Thyroid gland (tissue), 4 donors: Measurements from ENCODE around the gene KRT78. TPM values are rescaled to one million over a fixed set of nuclear protein-coding genes. Genes with fewer than 3 reads are reported as not detected.

ENCODE experiments used
- DNase-seq, 2 donors: peaks; one replicate each; pipeline ENCODE4 v3.0.0-alpha.2; 2019
- H3K27ac ChIP-seq, 3 donors: fragments of 200-600 bp; sonication (generic); 1 replicate in 2 of 3; 2 replicates in 1 of 3; pipeline ENCODE4 v1.5.1; 2016 to 2019; ENCODE audit warnings: mild to moderate bottlenecking in 1 of 3, moderate library complexity in 1 of 3
- H3K27me3 ChIP-seq: fragments of 200-600 bp; sonication (generic); one replicate; pipeline ENCODE4 v1.5.1; 2019
- H3K36me3 ChIP-seq, 2 donors: fragments of 200-600 bp; sonication (generic); one replicate each; pipeline ENCODE4 v1.5.1; 2016 to 2019
- H3K4me1 ChIP-seq, 2 donors: fragments of 200-600 bp; sonication (generic); one replicate each; pipeline ENCODE4 v1.5.1; 2017 to 2019
- H3K4me3 ChIP-seq, 3 donors: fragments of 200-600 bp; sonication (generic); replicated peaks in 1 of 3; 1 replicate in 2 of 3; 2 replicates in 1 of 3; pipeline ENCODE4 v1.5.1; 2016; ENCODE audit warnings: mild to moderate bottlenecking in 1 of 3
- H3K9me3 ChIP-seq: fragments of 200-600 bp; sonication (generic); one replicate; pipeline ENCODE4 v1.5.1; 2017
- CTCF ChIP-seq, 6 experiments: fragments of 200-600 bp in 3 of 6; fragments of 450-650 bp in 3 of 6; sonication (generic) in 3 of 6; IDR thresholded peaks; one replicate each; pipeline ENCODE4 v1.5.1; 2016 to 2019; ENCODE audit warnings: antibody characterized with exemption in 6 of 6, mild to moderate bottlenecking in 2 of 6, inconsistent platforms in 1 of 6, moderate library complexity in 1 of 6
- POLR2A ChIP-seq, 2 donors: fragments of 450-650 bp; IDR thresholded peaks; one replicate each; pipeline ENCODE4 v1.6.1; 2017; ENCODE audit warnings: antibody characterized with exemption in 2 of 2, mild to moderate bottlenecking in 2 of 2, moderate library complexity in 1 of 2
- WGBS, 2 donors: methylation state at CpG; one replicate each; pipeline ENCODE4 v1.1.5; 2017; 5-methylcytosine and 5-hydroxymethylcytosine counted together
- intact Hi-C: fragments of 100-400 bp; cut with DNase I; formaldehyde crosslinking; loops from one replicate; pipeline ENCODE4 v1.15.1; 2023
- total RNA-seq, 4 donors: library from RNA; depleted of rRNA; stranded (reverse); fragments of >200 nt; gene quantifications; one replicate each; pipeline ENCODE4 v1.2.3, GENCODE V29; 2016

The KRT78 gene
- total RNA-seq, 4 donors from 2014 or later, result 0.40 TPM; not detected in 3

GRCh38 chr12:52810554-52810953 is 38.2 kb downstream of the KRT78 start:
- DNase-seq, result no peak
- H3K4me1 ChIP-seq, result peaks cover 7 to 11% of the 10 kb centered on the region in 2 donors
- no peak overlapping the region for H3K27ac ChIP-seq
- H3K36me3 ChIP-seq, result no peaks in the 10 kb centered on the region
- 73 to 75% methylated on average over 5 of the region's 5 CpGs for whole genome bisulfite sequencing, 2 donors
- no peak for TF ChIP-seq CTCF (IDR thresholded peaks at IDR 0.05)
- no peak for TF ChIP-seq POLR2A (IDR thresholded peaks at IDR 0.05)
- H3K27me3 ChIP-seq, result no peaks in the 10 kb centered on the region
- H3K9me3 ChIP-seq, result no peaks in the 10 kb centered on the region
- intact Hi-C loops, result no loop called here
- H3K4me3 ChIP-seq, result no peak overlapping the region

GRCh38 chr12:52809166-52809565 is 39.6 kb downstream of the KRT78 start:
- peaks cover 5 to 14% of the 10 kb centered on the region in 2 donors for H3K4me1 ChIP-seq
- 83 to 84% methylated on average over 7 of the region's 7 CpGs for WGBS, 2 donors
- no peak for DNase-seq
- intact Hi-C loops, result no loop called here
- H3K9me3 ChIP-seq, result no peaks in the 10 kb centered on the region
- no peaks in the 10 kb centered on the region for H3K27me3 ChIP-seq
- H3K36me3 ChIP-seq, result no peaks in the 10 kb centered on the region
- no peak overlapping the region for H3K27ac ChIP-seq
- no peak overlapping the region for H3K4me3 ChIP-seq
- TF ChIP-seq POLR2A (IDR thresholded peaks at IDR 0.05), result no peak
- TF ChIP-seq CTCF (IDR thresholded peaks at IDR 0.05), result no peak

- Histone ChIP-seq H3K4me1 (peaks cover 4 to 12% of the 10 kb centered on the region in 2 donors), H3K4me3 (no peak overlapping the region), H3K9me3 (no peaks in the 10 kb centered on the region), H3K27ac (no peak overlapping the region), H3K27me3 (no peaks in the 10 kb centered on the region), H3K36me3 (no peaks in the 10 kb centered on the region)
- intact Hi-C loops, result no loop called here
- no peak for DNase-seq
- no peak for TF ChIP-seq CTCF (IDR thresholded peaks at IDR 0.05)
- no peak for TF ChIP-seq POLR2A (IDR thresholded peaks at IDR 0.05)
- 89 to 95% methylated on average over 7 to 8 of the region's 8 CpGs for WGBS, 2 donors
These were observed 40.1 kb downstream of the KRT78 start for GRCh38 chr12:52808573-52809160.

- Histone ChIP-seq H3K4me1 (peaks cover 4 to 12% of the 10 kb centered on the region in 2 donors), H3K27ac (no peak overlapping the region), H3K27me3 (no peaks in the 10 kb centered on the region), H3K36me3 (no peaks in the 10 kb centered on the region), H3K4me3 (no peak overlapping the region), H3K9me3 (no peaks in the 10 kb centered on the region)
- WGBS, 2 donors, result 84 to 93% methylated on average over 16 of the region's 16 CpGs
- no peak for TF ChIP-seq POLR2A (IDR thresholded peaks at IDR 0.05)
- intact Hi-C loops, result no loop called here
- no peak for DNase-seq
These were observed 41.0 kb downstream of the KRT78 start for GRCh38 chr12:52807544-52808470.

- no peak for TF ChIP-seq CTCF (IDR thresholded peaks at IDR 0.05)
- no peak for TF ChIP-seq POLR2A (IDR thresholded peaks at IDR 0.05)
- 76 to 80% methylated on average over 11 of the region's 11 CpGs for WGBS, 2 donors
- no peak overlapping the region for H3K27ac ChIP-seq
- no peaks in the 10 kb centered on the region for H3K9me3 ChIP-seq
- no peak overlapping the region for H3K4me3 ChIP-seq
- H3K36me3 ChIP-seq, result no peaks in the 10 kb centered on the region
- H3K27me3 ChIP-seq, result no peaks in the 10 kb centered on the region
- DNase-seq, result no peak
- intact Hi-C loops, result no loop called here
- peaks cover 4 to 12% of the 10 kb centered on the region in 2 donors for H3K4me1 ChIP-seq
These were observed 41.8 kb downstream of the KRT78 start for GRCh38 chr12:52806821-52807543.
